Pancreas (tissue), 10 donors: ENCODE measurements around the gene BMPR1A. TPM values are rescaled to one million over a fixed set of nuclear protein-coding genes. Genes with fewer than 3 reads are reported as not detected.

Experiments used
- ATAC-seq, 4 donors: fragments of 200-7000 bp; cut with Tn5 transposase; one replicate each; pipeline versions ENCODE4 v1.8.0 to v1.9.1; 2020; ENCODE audit warnings: mild to moderate bottlenecking in 4 of 4, moderate library complexity in 4 of 4
- DNase-seq, 6 donors: peaks; one replicate each; pipeline ENCODE4 v3.0.0-alpha.2; 2020
- FAIRE-seq: peaks from 2 replicates; lab custom pipeline; 2012; peaks lifted over from hg19 to GRCh38; lab: Jason Lieb, UNC
- H3K27ac ChIP-seq, 4 donors: fragments of 200-600 bp; sonication (generic); 1 replicate in 3 of 4; 2 replicates in 1 of 4; pipeline versions ENCODE4 v1.5.0 to v1.8.0; 2020
- H3K27me3 ChIP-seq, 4 donors: fragments of 200-600 bp; one replicate each; pipeline ENCODE4 v1.8.0; 2021
- H3K36me3 ChIP-seq, 3 donors: fragments of 200-600 bp; sonication (generic) in 1 of 3; one replicate each; pipeline versions ENCODE4 v1.5.0 to v1.8.0; 2020 to 2021
- H3K4me1 ChIP-seq, 3 donors: fragments of 200-600 bp; one replicate each; pipeline ENCODE4 v1.8.0; 2021
- H3K4me3 ChIP-seq, 4 donors: fragments of 200-600 bp; sonication (generic) in 2 of 4; one replicate each; pipeline versions ENCODE4 v1.5.0 to v1.8.0; 2020 to 2021
- H3K9me3 ChIP-seq, 4 donors: fragments of 200-600 bp; one replicate each; pipeline ENCODE4 v1.8.0; 2021
- WGBS, 2 donors: extraction: QIAGEN DNeasy Blood & Tissue Kit; methylation state at CpG; one replicate each; pipeline ENCODE4 v1.1.7; 2013; 5-methylcytosine and 5-hydroxymethylcytosine counted together
- intact Hi-C, 3 donors: fragments of 100-400 bp; cut with DNase I; formaldehyde crosslinking; loops; one replicate each; pipeline versions ENCODE4 v1.11.1 to v1.14.2; 2022
- polyA plus RNA-seq, 2 donors: library from polyadenylated mRNA; stranded (reverse); fragments of 200-250 nt; gene quantifications; one replicate each; pipeline ENCODE4 v1.2.3, GENCODE V29; 2013
- total RNA-seq, 6 donors: library from RNA; stranded (reverse); fragmentation: NEBNext Ultra II Directional in 4 of 6; extraction: Animal tissue kit (Norgen Biotek cat#: 25700) in 4 of 6; gene quantifications; one replicate each; pipeline versions ENCODE4 v1.2.1 to v1.2.4, GENCODE V29; 2021 to 2023
- TF ChIP-seq, protein P1 (sequence below), 4 donors: fragments of 200-600 bp; sonication (generic) in 3 of 4; IDR thresholded peaks; one replicate each; pipeline versions ENCODE4 v1.5.0 to v1.8.0; 2021; ENCODE audit warnings: antibody characterized with exemption in 4 of 4
- donor health status: healthy with polysubstance abuse.
- donor health status: DM: no; HTN: no; CAD: no; lungs with moderate emphysema.
- donor health status: DM: no; HTN: no; CAD: no.
- donor health status: control.
- donor health status: control.
- donor health status: Bipolar disorder and iron deficiency.
- donor health status: DM: yes; HTN: yes; CAD: no.
- donor health status: DM: no; HTN: no; CAD: no.
- donor health status: DM: no; HTN: no; CAD: no.
- donor health status: DM: yes; HTN: yes; CAD: no.

BMPR1A gene
- total and polyA plus RNA-seq, 8 donors: 3.5 to 22.3 (median 11.1) TPM

DNA sequence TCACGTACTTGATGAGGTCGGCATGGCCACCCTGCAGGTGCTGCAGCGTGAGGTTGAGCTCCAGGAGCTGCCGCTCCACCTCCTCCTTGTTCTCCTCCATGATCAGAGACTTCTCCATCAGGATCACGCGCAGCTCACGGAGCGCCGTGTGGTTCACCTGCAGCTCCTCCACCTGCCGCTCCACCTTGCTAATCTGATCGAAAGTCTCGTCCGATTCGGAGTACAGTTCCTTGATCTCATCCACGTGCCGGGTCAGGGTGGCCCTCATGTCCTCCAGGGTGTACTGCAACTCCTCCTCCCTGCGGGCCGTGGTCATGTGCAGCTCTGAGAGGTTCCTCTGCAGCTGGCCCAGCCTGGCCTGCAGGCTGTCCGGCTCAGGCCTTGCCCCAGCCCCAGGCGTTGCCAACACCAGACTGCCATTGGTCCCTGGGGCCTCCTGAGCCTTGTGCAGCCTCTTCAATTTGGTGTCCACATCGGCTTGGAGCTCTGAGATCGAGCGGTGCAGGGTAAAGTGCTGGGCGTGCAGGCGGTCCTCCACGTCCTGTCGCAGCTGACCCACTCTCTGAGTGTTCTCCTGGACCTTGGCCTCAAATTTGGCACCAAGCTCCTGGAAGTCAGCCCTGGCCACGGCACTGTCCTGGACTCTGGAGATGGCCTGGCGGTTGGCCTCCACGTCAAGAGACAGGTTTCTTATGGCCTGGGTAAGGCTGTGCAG, 187.1 kb downstream of the BMPR1A start:
- Histone ChIP-seq H3K4me3 (no peak overlapping the region), H3K27ac (no peak overlapping the region), H3K4me1 (no peaks in the 10 kb centered on the region), H3K36me3 (no peaks in the 10 kb centered on the region), H3K27me3 (no peaks in the 10 kb centered on the region), H3K9me3 (no peaks in the 10 kb centered on the region)
- ATAC-seq (no peak), DNase-seq (peak in 1 of 6 donors; percentile 58), FAIRE-seq (no peak)
- TF ChIP-seq, protein P1, sequence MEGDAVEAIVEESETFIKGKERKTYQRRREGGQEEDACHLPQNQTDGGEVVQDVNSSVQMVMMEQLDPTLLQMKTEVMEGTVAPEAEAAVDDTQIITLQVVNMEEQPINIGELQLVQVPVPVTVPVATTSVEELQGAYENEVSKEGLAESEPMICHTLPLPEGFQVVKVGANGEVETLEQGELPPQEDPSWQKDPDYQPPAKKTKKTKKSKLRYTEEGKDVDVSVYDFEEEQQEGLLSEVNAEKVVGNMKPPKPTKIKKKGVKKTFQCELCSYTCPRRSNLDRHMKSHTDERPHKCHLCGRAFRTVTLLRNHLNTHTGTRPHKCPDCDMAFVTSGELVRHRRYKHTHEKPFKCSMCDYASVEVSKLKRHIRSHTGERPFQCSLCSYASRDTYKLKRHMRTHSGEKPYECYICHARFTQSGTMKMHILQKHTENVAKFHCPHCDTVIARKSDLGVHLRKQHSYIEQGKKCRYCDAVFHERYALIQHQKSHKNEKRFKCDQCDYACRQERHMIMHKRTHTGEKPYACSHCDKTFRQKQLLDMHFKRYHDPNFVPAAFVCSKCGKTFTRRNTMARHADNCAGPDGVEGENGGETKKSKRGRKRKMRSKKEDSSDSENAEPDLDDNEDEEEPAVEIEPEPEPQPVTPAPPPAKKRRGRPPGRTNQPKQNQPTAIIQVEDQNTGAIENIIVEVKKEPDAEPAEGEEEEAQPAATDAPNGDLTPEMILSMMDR (IDR thresholded peaks at IDR 0.05): no peak
- 92 to 96% methylated on average over 30 of the region's 30 CpGs for WGBS, 2 donors
- intact Hi-C loops: no loop called here

DNA sequence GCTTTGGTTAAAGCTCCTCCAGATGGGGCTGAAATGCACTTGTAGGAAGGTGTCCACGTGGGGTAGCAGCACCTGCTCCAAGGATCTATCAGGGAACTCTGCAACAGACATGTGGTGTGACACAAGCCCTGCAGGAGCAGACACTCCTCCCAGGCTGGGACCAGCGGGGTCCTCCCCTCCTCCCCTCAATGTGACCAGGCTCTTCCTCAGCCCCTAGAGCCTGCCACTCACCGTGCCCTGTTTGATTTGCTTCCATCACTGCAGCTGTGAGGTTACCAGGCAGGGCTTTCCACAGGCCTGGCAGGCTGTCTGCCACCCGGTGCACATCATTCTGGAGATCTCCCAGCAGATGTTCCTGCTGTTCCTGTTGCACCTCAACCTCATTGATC, 187.6 kb downstream of the BMPR1A start:
- DNase-seq (no peak), FAIRE-seq (no peak), ATAC-seq (no peak)
- Histone ChIP-seq H3K9me3 (no peaks in the 10 kb centered on the region), H3K36me3 (no peaks in the 10 kb centered on the region), H3K27ac (no peak overlapping the region), H3K4me3 (no peak overlapping the region), H3K27me3 (no peaks in the 10 kb centered on the region), H3K4me1 (no peaks in the 10 kb centered on the region)
- TF ChIP-seq, protein P1 (IDR thresholded peaks at IDR 0.05): no peak
- intact Hi-C loops: no loop called here
- WGBS, 2 donors: 91 to 92% methylated on average over 4 of the region's 4 CpGs

DNA sequence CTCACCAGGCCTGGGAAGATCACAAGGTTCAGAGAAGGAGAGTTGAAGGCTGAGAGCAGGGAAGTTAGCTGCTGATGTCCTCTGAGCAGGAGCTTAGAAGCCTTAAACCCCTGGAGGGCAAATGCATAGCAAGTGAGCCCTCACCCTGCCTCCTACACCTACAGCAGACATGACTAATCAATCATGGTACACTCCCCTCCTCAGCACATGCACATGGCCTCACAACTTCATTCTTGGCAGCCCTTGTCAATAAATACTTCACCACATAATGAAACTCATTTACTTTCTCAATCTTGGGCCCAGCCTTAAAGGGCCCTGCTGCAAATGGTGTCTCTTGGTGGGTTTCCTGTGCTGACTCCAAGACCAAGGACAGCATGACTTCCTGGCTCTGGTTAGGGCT, 188.1 kb downstream of the BMPR1A start:
- H3K9me3 ChIP-seq: no peaks in the 10 kb centered on the region
- no peak overlapping the region for H3K4me3 ChIP-seq
- DNase-seq (no peak), ATAC-seq (no peak), FAIRE-seq (no peak)
- no peaks in the 10 kb centered on the region for H3K36me3 ChIP-seq
- intact Hi-C loops: no loop called here
- H3K27me3 ChIP-seq: no peaks in the 10 kb centered on the region
- H3K4me1 ChIP-seq: no peaks in the 10 kb centered on the region
- TF ChIP-seq, protein P1 (IDR thresholded peaks at IDR 0.05): no peak
- no peak overlapping the region for H3K27ac ChIP-seq

DNA sequence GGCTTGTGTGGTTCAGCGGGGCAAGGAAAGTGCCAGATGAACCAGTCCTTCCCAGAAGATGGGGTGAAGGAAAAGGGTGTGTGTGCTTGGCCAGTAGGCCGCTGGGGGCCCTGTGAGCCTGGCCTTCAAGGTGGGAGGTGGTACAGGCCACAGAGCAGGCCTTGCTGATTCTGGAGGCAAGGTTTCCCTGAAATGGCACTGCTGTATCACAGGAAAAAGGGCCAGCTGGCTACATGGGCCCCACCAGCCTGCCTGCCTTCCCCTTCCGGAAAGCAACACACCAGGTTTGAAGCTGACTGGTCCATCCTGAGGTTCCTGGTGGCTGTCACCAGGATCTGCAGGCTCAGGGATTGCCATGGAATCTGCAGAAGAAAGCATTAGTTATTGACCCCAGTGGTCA, 188.5 kb downstream of the BMPR1A start:
- WGBS, 2 donors: 96 to 98% methylated on average over 3 of the region's 3 CpGs
- no peak for FAIRE-seq
- DNase-seq: no peak
- TF ChIP-seq, protein P1 (IDR thresholded peaks at IDR 0.05): no peak
- no peak overlapping the region for H3K27ac ChIP-seq
- no peaks in the 10 kb centered on the region for H3K36me3 ChIP-seq
- H3K27me3 ChIP-seq: no peaks in the 10 kb centered on the region
- no peak for ATAC-seq
- intact Hi-C loops: no loop called here
- H3K4me3 ChIP-seq: no peak overlapping the region
- no peaks in the 10 kb centered on the region for H3K4me1 ChIP-seq
- no peaks in the 10 kb centered on the region for H3K9me3 ChIP-seq
